Fibroblast of skin of back (primary cell): Measurements from ENCODE around the gene OCIAD1. TPM values are rescaled to one million over a fixed set of nuclear protein-coding genes. Genes with fewer than 3 reads are reported as not detected.
"Not testable (repeated sequence)": the region's sequence is repeated elsewhere in the genome, so short reads cannot be mapped to it uniquely, and the experiment has no call there.

Experiments used
- DNase-seq: peaks from one replicate; pipeline ENCODE4 v3.0.0-alpha.2; 2013
- polyA plus RNA-seq, 2 experiments: library from polyadenylated mRNA; unstranded; fragments of 120-200 nt; gene quantifications; one replicate each; pipeline ENCODE4 v1.2.1, GENCODE V29; 2013; ENCODE audit not compliant: insufficient read length in 2 of 2

OCIAD1 gene, protein sequence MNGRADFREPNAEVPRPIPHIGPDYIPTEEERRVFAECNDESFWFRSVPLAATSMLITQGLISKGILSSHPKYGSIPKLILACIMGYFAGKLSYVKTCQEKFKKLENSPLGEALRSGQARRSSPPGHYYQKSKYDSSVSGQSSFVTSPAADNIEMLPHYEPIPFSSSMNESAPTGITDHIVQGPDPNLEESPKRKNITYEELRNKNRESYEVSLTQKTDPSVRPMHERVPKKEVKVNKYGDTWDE
- 107 TPM for polyA plus RNA-seq (2013, experiment 1 of 2; ENCODE audit: insufficient read length)
- polyA plus RNA-seq (2013, experiment 2 of 2; ENCODE audit: insufficient read length) = 99.8 TPM

DNA sequence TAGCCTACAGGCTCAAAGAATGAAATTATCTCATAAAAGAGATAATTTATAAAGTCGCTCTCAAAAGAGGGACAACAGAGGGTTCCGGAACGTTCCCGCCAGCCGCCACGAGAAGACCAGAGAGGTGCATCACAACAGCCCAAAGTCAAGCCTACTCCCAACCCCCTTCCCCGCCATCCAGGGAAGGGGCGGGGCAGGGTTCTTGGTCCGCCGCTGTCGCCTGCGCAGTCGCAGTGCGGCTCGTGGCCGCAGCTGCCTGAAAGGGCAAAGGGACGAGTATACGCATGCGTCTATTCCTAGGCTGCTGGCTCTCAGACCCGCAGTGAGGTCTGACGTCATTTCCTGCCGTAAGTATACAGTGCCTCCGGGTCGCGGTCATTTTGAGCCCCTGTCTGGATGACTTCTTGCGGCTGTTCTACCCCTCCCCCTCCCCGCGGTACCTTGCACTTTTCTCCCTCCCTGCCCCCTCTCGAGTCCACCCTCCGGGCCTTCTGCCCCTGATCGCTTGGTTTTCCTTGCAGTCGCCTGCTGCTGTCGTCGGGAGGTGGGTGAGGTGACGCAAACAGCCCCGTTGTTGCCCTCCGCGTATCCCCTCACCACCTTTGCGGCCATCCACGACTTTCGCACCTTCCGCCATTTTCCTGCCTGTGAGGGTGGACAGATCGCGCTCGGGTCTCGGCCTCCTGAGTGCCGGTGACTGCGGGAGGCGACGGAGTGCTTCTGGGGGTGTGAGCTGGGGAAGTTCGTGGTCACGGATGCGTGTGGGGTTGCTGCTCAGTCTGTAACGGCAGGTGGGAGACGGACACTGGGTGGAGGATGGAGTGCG lies at the start of gene OCIAD1:
Gene OCIAD1 (plus strand): TSS at position 383 of the 826 bp plus-strand sequence. CDS start 1,537 bp downstream, outside the sequence.
- DNase-seq = peak; percentile 99

DNA sequence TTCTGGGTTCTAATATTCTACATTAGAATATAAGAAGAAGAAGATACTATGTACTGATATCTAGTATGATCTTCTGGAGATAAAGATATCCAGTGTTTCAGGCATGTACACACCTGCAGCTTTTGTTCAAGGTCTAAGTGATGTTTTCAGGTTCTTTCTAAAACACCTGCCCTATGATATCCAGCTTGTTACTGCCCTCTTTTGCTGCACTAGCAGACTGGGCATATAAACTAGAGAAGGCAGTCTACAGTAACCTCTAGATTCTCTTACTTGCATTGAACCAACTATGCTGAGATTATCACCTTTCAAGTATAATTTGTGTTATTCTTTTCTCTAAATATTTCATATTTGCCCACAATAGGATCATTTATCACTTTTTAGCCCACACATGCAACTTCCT lies 48.9 kb upstream of the OCIAD1 start:
- DNase-seq = no peak

DNA sequence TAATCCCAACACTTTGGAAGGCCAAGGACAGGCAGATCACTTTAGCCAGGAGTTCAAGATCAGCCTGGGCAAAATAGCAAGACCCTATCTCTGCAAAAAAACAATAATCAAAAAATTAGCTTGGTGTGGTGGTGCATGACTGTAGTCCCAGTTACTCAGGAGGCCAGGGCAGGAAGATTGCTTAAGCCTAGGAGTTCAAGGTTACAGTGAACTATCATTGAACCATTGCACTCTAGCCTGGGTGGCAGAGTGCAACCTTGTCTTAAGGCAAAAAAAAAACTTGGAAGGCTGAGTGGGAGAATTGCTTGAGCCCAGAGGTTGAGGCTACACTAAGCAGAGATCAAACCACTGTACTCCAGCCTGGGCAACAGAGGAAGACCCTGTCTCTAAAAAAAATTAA lies 45.6 kb upstream of the OCIAD1 start:
- DNase-seq = no peak

DNA sequence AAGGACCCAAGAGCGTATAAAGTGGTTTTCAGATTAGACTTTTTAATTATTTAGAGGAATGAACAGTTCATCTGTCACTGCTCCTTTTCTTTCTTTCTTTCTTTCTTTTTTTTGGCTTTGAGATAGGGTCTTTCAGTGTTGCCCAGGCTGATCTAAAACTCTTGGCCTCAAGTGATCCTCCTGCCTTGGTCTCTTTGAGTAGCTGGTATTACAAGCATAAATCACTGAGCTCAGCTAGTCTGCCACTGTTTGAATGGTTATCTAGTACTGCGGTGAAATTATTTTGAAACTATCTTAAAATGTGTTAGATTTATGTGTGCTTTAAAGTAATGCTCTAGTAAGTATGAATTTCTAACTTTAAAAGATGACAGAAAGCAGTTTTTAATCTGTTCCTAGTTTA lies 44.3 kb upstream of the OCIAD1 start:
- DNase-seq = no peak

DNA sequence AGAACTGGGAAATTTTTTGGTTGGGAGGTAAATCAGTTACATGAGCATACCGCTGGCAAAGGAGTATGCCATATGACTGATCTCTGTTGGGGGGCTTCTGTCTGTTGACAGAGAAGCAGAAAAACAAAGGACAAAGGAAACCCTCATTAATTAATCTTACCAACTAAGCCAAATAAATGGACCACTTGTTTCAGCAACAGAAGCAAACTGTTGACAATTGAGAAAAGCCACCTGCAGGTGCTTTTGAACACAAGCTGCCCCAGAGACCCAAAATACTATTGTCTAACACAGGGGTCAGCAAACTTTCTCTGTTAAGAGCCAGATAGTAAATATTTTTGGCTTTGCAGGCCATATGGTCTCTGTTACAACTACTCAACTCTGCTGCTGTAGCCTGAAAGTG lies 43.8 kb upstream of the OCIAD1 start:
- no peak for DNase-seq

DNA sequence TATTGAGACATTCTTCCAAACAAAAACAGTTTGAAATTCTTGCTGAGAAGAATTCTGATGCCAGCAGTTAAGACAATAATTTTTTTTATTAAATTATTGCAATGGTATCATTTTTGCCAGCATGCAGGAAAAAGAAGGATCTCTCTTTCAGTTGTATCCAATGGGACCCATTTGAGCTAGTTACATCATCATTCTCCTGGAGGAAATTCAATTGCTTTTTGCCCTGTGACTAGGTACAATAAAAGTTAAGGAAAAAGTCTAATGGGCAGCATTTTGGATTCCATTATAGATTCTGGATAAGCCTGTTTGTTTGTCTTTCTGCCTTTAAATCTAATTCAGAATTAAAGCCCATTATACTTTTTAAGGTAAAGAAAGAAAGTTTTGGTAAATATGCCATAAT lies 40.3 kb upstream of the OCIAD1 start:
- no peak for DNase-seq

DNA sequence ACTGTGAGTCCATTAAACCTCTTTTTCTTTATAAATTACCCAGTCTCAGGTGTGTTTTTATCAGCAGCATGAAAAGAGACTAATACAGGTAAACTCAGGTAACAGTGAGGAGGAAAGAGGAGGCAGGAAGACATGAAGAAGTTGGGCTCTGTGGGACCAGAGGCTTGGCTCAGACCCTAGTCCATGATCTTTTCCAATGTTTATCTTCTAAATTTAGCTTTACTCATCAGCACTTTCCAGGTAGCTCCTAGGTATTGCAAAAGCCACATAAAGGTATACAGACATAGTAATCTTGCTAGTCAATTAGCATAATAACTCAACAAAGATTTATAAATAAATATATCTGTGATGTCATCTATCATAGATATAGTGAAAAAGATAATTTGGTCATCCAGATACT lies 39.6 kb upstream of the OCIAD1 start:
- DNase-seq = no peak

DNA sequence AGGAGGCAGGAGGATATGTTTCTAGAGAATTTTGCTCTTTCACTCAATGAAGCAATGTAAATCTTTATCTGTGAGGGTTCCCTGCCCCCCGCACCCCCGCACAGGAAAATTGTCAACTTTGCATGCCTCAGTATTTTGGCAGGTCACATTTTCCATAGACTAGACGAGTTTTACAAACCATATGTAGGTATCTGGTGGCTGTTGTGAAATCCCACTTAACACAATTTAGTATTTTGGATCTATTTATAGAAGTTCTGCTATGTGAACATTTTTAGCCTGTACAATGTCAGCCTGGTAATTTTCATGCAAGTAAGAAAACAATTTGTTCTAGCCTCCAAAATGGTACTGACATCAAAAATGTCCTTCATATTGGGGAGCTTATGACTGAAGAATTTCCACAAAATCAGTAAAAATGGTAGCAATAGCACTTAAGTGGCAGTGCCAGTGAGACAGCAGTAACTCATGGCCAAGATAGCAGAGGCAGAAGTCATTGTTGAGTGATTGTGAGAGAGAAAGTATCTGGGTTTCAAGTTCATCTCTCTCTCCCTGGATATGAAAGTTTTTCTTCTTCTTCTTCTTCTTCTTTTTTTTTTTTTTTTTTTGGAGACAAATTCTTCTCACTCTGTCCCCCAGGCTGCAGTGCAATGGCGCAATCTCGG lies 38.4 kb upstream of the OCIAD1 start:
- no peak for DNase-seq

DNA sequence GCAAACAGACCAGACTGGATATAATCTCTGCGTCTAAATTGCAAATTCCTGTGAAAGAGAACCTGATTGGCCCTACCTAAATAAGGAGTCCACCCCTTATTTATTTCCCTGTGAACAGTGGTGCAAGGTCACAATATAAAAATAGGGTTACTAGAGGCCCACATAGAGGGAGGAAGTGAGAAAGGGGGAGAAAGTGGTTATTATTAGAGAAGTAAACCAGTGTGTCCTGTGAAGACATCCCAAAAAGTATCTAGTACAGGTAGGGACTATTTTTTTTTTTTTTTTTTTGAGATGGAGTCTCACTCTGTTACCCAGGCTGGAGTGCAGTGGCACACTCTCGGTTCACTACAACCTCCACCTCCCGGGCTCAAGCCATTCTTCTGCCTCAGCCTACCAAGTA lies 35.8 kb upstream of the OCIAD1 start:
- DNase-seq = no peak

DNA sequence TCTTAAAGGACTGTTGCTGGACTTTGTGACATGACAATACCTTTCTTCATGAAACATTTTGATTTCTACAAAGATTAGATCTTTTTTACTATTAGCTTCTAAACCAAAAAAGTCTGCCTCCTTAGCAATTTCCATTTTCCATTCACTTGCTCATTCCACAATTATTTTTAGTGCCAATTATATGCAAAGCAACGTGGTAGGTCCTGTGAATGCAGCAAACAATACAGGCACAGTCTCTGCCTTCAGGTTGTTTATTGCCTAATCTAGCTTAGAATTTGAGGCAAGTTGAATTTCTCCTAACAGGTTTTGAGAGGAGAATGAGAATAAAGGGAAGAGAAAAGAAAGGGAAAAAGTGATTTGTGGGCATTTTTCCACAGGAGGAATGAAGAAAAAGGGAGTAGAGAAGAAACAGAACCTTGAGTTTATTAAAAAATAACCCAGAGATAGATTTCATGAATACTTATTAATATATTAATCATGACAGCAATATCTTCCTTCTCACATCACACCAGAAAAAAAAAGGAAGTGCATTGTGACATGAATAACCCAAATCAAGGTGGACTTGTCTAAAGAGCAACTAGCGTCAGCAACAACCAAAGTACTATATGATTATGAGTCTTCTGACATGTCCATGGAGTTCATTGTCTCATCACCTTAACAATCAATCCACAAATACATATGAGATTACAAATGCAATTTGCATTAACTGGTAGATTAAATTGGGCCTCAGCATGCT lies 34.5 kb upstream of the OCIAD1 start:
- DNase-seq = no peak

DNA sequence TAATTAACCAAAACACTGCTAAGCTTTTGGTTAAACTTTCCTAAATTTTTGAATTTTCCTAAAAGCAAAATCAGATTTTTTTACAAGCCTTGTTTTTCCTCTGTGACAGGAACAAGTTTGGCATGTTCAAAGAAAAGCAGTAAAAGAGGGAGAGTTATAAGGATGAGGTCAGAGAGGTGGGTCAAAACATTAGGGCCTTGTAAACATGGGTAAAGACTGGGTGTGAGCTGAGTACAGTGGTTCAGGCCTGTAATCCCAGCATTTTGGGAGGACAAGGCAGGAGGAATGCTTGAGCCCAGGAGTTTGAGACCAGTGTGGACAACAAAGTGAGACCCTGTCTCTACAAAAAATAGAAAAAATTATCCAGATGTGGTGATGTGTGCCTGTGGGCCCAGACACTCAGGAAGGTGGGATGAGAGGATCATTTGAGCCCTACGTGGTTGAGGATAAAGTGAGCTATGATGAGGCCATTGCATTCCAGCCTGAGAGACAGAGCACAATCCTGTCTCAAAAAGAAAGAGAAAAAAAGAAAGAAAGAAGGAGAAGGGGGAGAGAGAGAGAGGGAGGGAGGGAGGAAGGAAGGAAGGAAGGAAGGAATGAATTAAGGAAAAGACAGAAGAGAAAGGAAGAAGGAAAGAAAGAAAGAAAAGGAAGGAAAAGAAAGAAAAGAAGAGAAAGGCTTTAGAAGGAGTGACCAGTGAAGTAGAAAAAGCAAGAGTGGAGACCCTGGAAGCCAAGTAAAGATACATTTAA lies 33.8 kb upstream of the OCIAD1 start:
- DNase-seq = no peak

DNA sequence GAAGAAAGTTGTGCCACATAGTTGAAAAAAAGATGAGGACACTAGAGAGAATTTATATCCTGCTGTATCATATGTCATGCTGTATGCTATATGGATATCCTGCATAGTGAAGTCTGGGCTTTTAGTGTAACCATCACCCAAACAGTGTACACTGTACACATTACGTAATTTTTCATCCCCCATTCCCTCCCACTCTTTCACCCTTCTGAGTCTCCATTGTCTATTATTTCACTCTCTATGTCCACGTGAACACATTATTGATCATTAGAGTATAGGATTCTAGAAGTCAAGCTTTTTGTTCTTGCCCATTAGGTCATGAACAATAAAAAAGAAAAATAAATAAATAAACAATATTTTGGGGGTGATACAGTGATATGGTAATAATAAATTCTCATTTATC lies 32.8 kb upstream of the OCIAD1 start:
- DNase-seq = no peak

DNA sequence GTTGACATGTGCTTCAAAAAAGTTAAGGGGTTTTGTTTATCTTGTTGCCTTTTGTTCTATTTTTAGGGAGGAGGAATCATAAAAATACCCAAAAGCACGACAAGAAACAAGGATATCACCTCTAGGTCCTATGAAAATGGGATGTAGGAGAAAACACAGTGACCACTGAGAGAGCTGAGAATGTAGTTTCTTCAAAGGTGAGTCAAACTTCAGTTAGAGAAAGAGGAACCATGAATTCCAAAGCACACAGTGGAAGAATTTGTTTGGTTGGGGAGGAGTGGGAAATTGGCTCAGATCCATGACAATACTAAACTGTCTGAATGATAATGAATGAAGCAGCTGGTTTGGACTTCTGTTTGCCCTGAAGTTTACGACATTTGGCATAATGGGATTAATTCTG lies 31.7 kb upstream of the OCIAD1 start:
- peak; percentile 14 for DNase-seq

DNA sequence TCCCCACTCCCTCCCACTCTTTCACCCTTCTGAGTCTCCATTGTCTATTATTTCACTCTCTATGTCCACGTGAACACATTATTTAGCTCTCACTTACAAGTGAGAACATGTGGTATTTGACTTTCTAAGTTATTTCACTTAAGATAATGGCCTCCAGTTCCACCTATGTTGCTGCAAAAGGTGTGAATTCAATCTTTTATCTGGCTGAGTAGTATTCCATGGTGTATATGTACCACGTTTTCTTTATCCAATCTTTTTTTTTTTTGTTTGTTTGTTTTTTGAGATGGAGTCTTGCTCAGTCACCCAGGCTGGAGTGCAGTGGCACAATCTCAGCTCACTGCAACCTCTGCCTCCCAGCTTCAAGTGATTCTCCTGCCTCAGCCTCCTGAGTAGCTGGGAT lies 30.7 kb upstream of the OCIAD1 start:
- DNase-seq = not testable (repeated sequence)

DNA sequence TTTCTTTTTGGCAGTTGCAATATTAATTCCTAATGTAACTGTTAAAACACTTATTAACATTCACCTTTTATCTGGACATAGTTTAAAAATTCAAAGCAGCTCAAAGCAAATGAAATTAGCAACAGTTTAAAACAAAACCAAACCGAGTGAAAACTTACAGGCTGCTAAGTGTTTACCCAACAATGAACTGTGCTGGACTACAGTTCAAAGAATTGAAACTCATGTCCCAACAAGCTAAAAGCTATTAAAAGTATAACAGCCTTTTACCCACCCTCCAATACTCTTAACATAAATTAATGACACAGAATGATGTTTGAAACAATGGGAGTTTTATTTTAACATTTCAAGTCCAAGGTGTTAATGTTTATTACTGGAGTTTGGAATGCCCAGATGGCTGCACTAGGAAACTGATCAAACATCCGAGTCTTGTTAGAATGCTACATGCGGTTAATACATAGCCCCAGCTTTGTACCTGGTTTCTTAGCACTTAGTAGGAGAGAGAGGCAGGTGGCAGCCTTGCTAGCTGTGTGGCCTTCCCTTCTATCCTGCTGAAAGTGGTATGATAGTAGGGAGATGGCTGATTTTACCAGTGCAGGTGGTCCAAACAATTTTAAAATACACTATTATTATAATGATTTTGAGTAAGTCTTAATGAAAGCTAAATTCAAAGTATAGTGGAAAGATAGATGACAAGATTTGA lies 29.7 kb upstream of the OCIAD1 start:
- DNase-seq = no peak

DNA sequence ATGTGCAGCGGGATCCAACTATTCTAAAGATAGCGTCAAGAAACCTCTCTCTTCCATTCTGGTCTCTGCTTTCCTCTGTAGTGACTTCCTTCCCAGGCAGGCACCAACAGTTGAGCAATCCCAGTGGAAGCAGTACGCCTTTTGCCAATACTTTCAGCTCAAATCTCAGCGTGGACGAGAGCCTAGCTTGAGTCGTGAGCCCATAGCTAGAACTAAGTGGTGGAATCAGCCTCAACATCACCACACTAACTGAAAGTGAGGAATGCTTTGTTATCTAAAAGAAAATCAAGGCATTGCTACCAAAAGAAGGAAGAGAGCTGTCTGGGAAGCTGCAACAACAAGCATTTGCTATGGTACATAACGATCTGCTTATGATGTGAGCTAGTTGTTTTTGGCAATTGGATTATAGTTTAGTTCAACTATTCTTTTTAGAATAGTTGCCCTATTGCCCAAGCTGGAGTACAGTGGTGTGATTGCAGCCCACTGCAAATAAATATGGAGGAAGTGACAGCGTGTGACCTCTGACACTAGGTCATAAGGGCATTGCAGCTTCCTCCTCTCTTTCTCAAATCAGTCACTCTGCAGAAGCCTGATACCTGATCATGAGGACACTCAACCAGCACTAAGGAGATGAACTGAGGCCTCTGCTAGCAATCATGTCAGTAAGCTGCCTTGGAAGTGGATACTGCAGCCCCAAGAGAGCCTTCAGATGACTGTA lies 26.1 kb upstream of the OCIAD1 start:
- no peak for DNase-seq

DNA sequence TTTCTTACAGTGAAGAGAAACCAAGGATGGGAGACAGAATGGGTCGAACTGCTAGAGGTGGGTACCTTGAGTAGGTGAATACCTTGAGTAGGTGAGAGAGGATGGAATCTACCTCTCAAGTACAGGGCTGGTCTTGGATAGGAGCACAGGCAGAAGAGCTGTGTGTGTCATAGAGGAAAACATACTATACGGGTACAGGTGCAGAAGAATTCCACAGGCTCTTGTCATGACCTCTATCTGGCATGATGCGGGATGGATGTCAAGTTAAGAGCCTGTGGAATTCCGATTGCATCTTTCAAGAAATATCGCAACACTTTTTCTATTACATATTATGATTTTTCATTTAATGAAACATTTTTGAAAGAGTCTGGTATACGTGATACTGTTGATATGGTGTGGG lies 18.0 kb upstream of the OCIAD1 start:
- DNase-seq = no peak

DNA sequence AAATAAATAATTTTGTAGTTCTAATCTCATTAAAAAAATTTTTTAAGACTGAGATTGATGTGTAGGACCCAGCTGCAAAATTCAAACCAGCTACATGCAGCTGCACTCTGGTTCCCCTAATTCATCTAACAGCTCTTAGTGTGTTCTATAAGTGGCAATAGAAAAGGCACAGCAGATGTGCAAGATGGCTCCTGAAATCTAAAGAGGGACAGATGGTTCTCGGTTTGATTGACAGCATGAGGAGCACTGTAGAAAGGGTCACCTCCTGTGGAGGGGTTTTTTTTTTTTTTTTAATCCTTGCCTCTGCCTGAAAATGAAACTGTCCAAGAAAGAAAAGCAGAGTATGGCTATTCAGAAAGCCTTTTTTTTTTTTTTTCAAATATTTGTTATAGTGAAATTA lies 16.9 kb upstream of the OCIAD1 start:
- no peak for DNase-seq

DNA sequence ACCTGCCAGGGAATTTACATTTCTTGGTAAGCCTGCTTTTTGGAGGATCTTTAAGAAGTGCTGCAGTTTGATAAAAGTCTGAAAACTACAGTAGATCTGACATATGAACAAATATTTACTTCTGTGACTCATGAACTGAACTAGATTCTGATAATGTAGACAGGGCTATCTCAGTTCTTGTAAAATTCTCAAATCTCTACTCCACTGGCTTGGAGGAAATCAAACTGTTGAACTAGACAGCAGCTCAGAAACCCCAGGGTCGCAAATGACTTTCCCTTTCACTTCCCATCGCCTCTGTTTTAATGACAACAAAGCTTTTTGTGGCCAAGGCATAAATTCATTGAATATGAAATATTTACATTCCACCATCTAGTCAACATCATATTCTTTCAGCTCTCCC lies 15.4 kb upstream of the OCIAD1 start:
- DNase-seq = no peak

DNA sequence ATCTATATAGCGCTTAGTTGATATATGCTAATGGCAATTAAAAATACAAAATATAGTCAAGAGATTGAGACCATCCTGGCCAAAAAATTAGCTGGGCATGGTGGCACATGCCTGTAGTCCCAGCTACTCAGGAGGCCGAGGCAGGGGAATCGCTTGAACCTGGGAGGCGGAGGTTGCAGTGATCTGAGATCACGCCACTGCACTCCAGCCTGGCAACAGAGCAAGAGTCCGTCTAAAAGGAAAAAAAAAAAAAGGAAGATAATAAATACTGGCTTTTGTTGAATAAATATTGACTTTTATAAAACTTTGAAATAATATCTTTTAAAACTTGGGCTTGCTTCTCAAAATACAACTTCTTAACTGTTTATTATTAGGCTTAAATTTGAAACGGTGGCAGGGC lies 14.6 kb upstream of the OCIAD1 start:
- not testable (repeated sequence) for DNase-seq

DNA sequence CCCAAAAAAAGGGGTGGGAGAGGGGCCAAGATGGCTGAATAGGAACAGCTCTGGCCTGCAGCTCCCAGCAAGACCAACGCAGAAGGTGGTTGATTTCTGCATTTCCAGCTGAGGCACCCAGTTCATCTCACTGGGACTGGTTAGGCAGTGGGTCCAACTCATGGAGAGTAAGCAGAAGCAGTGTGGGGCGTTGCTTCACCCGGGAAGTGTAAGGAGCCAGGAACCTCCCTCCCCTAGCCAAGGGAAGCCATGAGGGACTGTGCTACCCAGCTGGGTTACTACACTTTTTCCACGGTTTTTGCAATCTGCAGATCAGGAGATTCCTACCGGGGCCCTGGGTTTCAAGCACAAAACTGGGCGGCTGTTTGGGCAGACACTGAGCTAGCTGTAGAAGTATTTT lies 13.9 kb upstream of the OCIAD1 start:
- DNase-seq = no peak
